Tibial nerve (tissue), 4 donors: ENCODE measurements around the gene MATN1. TPM values are rescaled to one million over a fixed set of nuclear protein-coding genes. Genes with fewer than 3 reads are reported as not detected.
A peak's percentile ranks its signal among the peaks of the same experiment; 100 is the strongest.

Experiments used
- DNase-seq, 2 donors: peaks; one replicate each; pipeline ENCODE4 v3.0.0-alpha.2; 2019; ENCODE audit warnings: low spot score in 2 of 2
- H3K27ac ChIP-seq, 4 donors: fragments of 200-600 bp; sonication (generic) in 3 of 4; one replicate each; pipeline ENCODE4 v1.5.1; 2017 to 2019; ENCODE audit warnings: mild to moderate bottlenecking in 1 of 4
- H3K27me3 ChIP-seq, 2 donors: fragments of 200-600 bp; sonication (generic) in 1 of 2; one replicate each; pipeline versions ENCODE4 v1.5.1 to v1.6.0; 2017 to 2019
- H3K36me3 ChIP-seq, 3 donors: fragments of 200-600 bp; sonication (generic); one replicate each; pipeline ENCODE4 v1.5.1; 2018 to 2019
- H3K4me1 ChIP-seq, 4 donors: fragments of 200-600 bp; sonication (generic) in 3 of 4; one replicate each; pipeline ENCODE4 v1.5.1; 2017 to 2019
- H3K4me3 ChIP-seq, 4 donors: fragments of 200-600 bp; sonication (generic) in 3 of 4; one replicate each; pipeline ENCODE4 v1.5.1; 2017 to 2019; ENCODE audit warnings: mild to moderate bottlenecking in 1 of 4, moderate library complexity in 1 of 4
- H3K9me3 ChIP-seq, 4 donors: fragments of 200-600 bp; sonication (generic) in 3 of 4; one replicate each; pipeline ENCODE4 v1.5.1; 2017 to 2019
- CTCF ChIP-seq, 5 experiments: fragments of 200-600 bp in 3 of 5; fragments of 450-650 bp in 2 of 5; sonication (generic) in 3 of 5; IDR thresholded peaks; one replicate each; pipeline ENCODE4 v1.5.1; 2016 to 2019; ENCODE audit warnings: antibody characterized with exemption in 5 of 5, mild to moderate bottlenecking in 3 of 5, moderate library complexity in 2 of 5
- EP300 ChIP-seq, 2 donors: sonication (generic); formaldehyde crosslinking; IDR thresholded peaks; one replicate each; pipeline ENCODE4 v1.6.1; 2017; ENCODE audit warnings: antibody characterized with exemption in 2 of 2, mild to moderate bottlenecking in 1 of 2
- POLR2A ChIP-seq, 2 donors: fragments of 450-650 bp; IDR thresholded peaks; one replicate each; pipeline ENCODE4 v1.6.1; 2017; ENCODE audit warnings: antibody characterized with exemption in 2 of 2, mild to moderate bottlenecking in 2 of 2, moderate library complexity in 2 of 2
- WGBS, 2 donors: methylation state at CpG; one replicate each; pipeline ENCODE4 v1.1.5; 2018; 5-methylcytosine and 5-hydroxymethylcytosine counted together
- total RNA-seq, 4 donors: library from RNA; depleted of rRNA; stranded (reverse); fragments of >200 nt; gene quantifications; one replicate each; pipeline ENCODE4 v1.1.0, GENCODE V29; 2016

Gene MATN1
- total RNA-seq, 4 donors from 2014 or later: not detected

DNA sequence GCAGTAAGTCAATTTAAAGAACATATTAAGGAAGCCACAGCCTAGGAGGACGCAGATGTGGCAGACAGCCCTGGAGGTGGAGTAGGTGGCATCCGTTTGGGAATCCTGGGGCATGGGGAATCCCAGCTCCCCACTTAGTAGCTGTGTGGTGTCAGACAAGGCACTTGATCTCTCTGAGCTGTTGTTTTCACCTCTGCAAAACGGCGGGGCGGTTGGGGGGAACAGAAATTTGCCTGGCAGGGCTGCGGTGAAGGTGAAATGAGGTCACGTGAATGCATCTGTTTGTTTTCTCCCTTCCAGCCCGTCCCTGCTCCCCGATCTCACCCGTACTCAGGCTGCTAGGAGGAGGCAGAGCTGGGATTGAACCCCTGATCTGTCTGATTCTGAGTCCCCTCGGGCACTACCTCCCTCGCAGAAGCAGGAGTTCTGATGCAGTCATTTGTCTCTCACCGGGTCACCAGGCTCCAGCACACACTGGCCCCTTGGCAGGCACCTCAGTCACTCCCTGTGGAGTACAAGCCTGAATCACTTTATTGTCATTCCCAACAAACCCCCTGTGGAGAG lies 36.4 kb upstream of the MATN1 start:
- Histone ChIP-seq H3K27me3 (peaks cover 0 to 2% of the 10 kb centered on the region in 2 donors), H3K4me3 (no peak overlapping the region), H3K27ac (peak overlapping the region in 1 of 4 donors; percentile 28), H3K36me3 (no peaks in the 10 kb centered on the region), H3K4me1 (peaks cover 0 to 53% (median 32%) of the 10 kb centered on the region in 4 donors), H3K9me3 (no peaks in the 10 kb centered on the region)
- no peak for DNase-seq
- 81 to 88% methylated on average over 13 of the region's 13 CpGs for WGBS, 2 donors
- no peak for TF ChIP-seq EP300 (IDR thresholded peaks at IDR 0.05)

DNA sequence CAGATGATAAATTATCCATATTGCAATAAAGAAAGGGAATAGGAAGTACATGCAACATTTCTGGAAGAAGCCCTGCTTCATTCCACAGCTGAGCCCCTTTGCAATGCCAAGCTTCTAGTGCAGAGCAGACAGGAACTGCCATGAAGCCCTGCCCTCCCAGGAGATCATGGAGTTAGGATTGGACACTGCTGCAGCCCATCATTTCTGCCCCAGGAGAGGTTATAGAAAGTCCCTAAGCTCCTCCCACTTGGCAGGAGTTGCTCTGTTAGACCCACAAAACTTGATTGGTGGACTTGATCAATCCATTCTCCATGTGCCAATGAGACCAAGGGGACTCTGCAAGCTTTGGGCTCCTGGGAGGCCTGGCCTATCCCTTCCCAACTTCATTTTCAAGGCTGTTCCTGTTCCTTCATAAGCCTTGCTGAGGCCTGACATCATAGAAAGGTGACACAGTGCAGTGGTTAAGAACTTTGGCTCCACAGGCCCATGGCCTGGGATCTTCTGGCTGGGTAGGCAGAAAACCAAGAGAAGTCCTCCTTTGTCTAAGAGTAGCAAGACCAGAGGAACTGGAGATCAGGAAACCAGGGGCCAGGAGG lies 35.5 kb upstream of the MATN1 start:
- H3K36me3 ChIP-seq: no peaks in the 10 kb centered on the region
- TF ChIP-seq EP300 (IDR thresholded peaks at IDR 0.05) (no peak), POLR2A (IDR thresholded peaks at IDR 0.05) (no peak), CTCF (IDR thresholded peaks at IDR 0.05) (no peak)
- no peak for DNase-seq
- no peak overlapping the region for H3K27ac ChIP-seq
- peaks cover 0 to 6% of the 10 kb centered on the region in 2 donors for H3K27me3 ChIP-seq
- no peaks in the 10 kb centered on the region for H3K9me3 ChIP-seq
- H3K4me1 ChIP-seq: peaks cover 0 to 51% (median 32%) of the 10 kb centered on the region in 4 donors
- H3K4me3 ChIP-seq: no peak overlapping the region

DNA sequence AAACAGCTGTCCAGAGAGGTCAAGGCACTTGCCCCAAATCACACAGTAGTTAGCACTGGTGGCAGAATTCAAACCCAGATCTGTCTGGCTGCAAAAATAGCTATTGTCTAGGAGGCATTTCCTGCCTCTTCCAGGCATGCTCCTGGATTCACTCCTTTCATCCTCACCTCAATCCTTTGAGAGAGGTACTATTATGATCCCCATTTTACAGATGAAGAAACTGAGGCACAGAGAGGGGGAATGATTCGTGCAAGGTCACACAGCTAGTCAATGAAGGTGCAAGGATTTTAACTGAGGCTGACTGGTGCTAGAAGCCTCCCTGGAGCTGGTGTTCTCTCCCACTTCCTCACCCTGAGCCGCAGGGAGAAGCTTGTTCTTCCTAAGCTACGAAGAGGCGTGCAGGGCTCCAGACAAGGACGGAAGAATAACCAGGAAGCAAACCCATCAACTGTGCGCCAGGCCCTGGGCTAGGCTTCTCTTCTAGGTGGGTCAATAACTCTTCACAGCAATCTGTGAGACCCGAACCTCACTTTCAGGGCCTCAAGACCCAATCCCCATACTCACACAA lies 34.8 kb upstream of the MATN1 start:
- DNase-seq: no peak
- H3K4me1 ChIP-seq: peaks cover 0 to 44% (median 32%) of the 10 kb centered on the region in 4 donors
- TF ChIP-seq POLR2A (IDR thresholded peaks at IDR 0.05) (no peak), EP300 (IDR thresholded peaks at IDR 0.05) (no peak), CTCF (IDR thresholded peaks at IDR 0.05) (no peak)
- peaks cover 0 to 6% of the 10 kb centered on the region in 2 donors for H3K27me3 ChIP-seq
- peak overlapping the region; percentile 16 to 86 (median 79) for H3K27ac ChIP-seq
- WGBS, 2 donors: 83 to 92% methylated on average over 7 of the region's 7 CpGs
- H3K36me3 ChIP-seq: no peaks in the 10 kb centered on the region
- peak overlapping the region in 1 of 4 donors; percentile 46 for H3K4me3 ChIP-seq
- H3K9me3 ChIP-seq: no peaks in the 10 kb centered on the region

DNA sequence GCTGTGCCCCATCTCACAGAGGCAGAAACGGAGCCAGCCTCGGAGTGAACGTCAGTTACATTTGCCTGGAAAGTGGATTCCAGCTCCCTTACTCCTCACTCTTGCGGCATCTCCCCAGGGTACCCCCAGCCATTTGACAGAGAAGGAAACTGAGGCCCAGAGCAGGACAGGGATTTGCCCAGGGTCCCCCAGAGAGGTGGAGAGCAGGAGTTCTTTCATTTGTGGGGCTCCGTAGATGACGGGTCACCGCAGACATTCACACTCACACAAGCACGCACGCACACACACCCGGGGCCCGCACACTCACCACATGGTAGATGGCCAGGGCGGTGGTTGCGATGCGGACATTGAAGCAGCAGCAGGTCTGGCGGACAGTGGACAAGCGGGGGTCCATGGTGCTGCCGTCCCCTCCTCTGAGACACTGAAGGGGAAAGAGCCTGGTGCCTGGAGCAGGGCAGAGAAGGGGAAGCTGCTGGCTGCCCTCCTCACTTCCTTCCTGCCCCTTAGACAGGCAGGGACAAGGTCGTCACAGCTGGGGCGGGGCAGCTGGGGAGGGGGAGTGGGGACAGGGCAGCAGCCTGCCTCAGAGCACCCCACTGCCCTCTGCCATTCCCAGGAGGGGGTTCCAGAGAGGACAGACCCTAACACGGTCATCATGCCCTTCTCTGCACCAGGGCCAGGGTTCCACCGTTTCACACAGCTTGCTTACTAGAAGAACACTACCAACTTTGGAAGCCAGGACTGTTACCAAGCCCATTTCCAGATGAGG lies 34.2 kb upstream of the MATN1 start, which contains the start of gene LAPTM5:
Gene LAPTM5, minus strand, starts transcription at position 423 of the 769 bp plus-strand sequence. Its CDS starts 29 bp downstream, at position 394.
- peak in 1 of 2 donors; percentile 44 for DNase-seq
- Histone ChIP-seq H3K4me3 (peak within 1 kb of the TSS; percentile 9 to 49 (median 38)), H3K27me3 (peaks cover 0 to 6% of the 10 kb centered on the region in 2 donors), H3K36me3 (no peaks in the 10 kb centered on the region), H3K9me3 (no peaks in the 10 kb centered on the region), H3K4me1 (peaks cover 0 to 45% (median 32%) of the 10 kb centered on the region in 4 donors), H3K27ac (peak within 1 kb of the TSS; percentile 16 to 86 (median 79))
- WGBS, 2 donors: 30 to 42% methylated on average over 7 to 21 of the region's 21 CpGs
- TF ChIP-seq CTCF (IDR thresholded peaks at IDR 0.05): no peak
- TF ChIP-seq POLR2A (IDR thresholded peaks at IDR 0.05): peak in 1 of 2 donors; percentile 44
- TF ChIP-seq EP300 (IDR thresholded peaks at IDR 0.05): peak in 1 of 2 donors; percentile 25

GRCh38 chr1:30756545-30757351 lies 33.4 kb upstream of the MATN1 start:
- WGBS, 2 donors: 34 to 35% methylated on average over 15 to 16 of the region's 17 CpGs
- H3K4me1 ChIP-seq: peaks cover 0 to 46% (median 25%) of the 10 kb centered on the region in 4 donors
- DNase-seq: peak in 1 of 2 donors; percentile 62

More at GRCh38 chr1:30756545-30757351, 33.4 kb upstream of the MATN1 start:
- Histone ChIP-seq H3K4me3 (peak overlapping the region; percentile 9 to 49 (median 38)), H3K36me3 (no peaks in the 10 kb centered on the region), H3K27ac (peak overlapping the region; percentile 16 to 86 (median 79)), H3K9me3 (no peaks in the 10 kb centered on the region), H3K27me3 (peaks cover 0 to 6% of the 10 kb centered on the region in 2 donors)
- no peak for TF ChIP-seq CTCF (IDR thresholded peaks at IDR 0.05)
- peak; percentile 29 to 80 for TF ChIP-seq EP300 (IDR thresholded peaks at IDR 0.05)
- peak in 1 of 2 donors; percentile 9 for TF ChIP-seq POLR2A (IDR thresholded peaks at IDR 0.05)
